ENCODE measurements around the gene ATP6AP2.
"Not testable (repeated sequence)": the region's sequence is repeated elsewhere in the genome, so short reads cannot be mapped to it uniquely, and the experiment has no call there.

The ATP6AP2 gene

GRCh38 chrX:40576291-40576690 lies 4.5 kb upstream of the ATP6AP2 start:
- DNase-seq: no peak

- no peak for DNase-seq
These were observed 2.6 kb upstream of the ATP6AP2 start for GRCh38 chrX:40578039-40578695.

- no peak for DNase-seq
These were observed 1.6 kb upstream of the ATP6AP2 start for GRCh38 chrX:40579141-40579540.

GRCh38 chrX:40579900-40580536 lies 752 bp upstream of the ATP6AP2 start:
- DNase-seq: no peak

- peak; percentile 35 for DNase-seq
These were observed 658 bp downstream of the ATP6AP2 start for GRCh38 chrX:40581336-40581920.

GRCh38 chrX:40582178-40582577 lies 1.4 kb downstream of the ATP6AP2 start:
- DNase-seq: not testable (repeated sequence)

- DNase-seq: no peak
These were observed 2.0 kb downstream of the ATP6AP2 start for GRCh38 chrX:40582811-40583210.

GRCh38 chrX:40587623-40588022 lies 6.9 kb downstream of the ATP6AP2 start:
- not testable (repeated sequence) for DNase-seq

- peak; percentile 41 for DNase-seq
These were observed 9.0 kb downstream of the ATP6AP2 start for GRCh38 chrX:40589616-40590321.

GRCh38 chrX:40603446-40603845 lies 22.7 kb downstream of the ATP6AP2 start:
- no peak for DNase-seq

GRCh38 chrX:40607381-40607780 lies 26.6 kb downstream of the ATP6AP2 start:
- no peak for DNase-seq

- no peak for DNase-seq
These were observed 31.7 kb downstream of the ATP6AP2 start for GRCh38 chrX:40612511-40612910.

GRCh38 chrX:40615976-40616375 lies 35.2 kb downstream of the ATP6AP2 start:
- DNase-seq: no peak

- DNase-seq: no peak
These were observed 36.8 kb downstream of the ATP6AP2 start for GRCh38 chrX:40617566-40617965.

- DNase-seq: no peak
These were observed 41.8 kb downstream of the ATP6AP2 start for GRCh38 chrX:40622479-40623138.

- no peak for DNase-seq
These were observed 42.4 kb downstream of the ATP6AP2 start, which contains the start of gene MPC1L for GRCh38 chrX:40623139-40623536. Gene MPC1L (plus strand): TSS chrX:40623428. CDS start chrX:40623566, 138 bp downstream.

- DNase-seq: no peak
These were observed 42.9 kb downstream of the ATP6AP2 start for GRCh38 chrX:40623665-40624064.

GRCh38 chrX:40625294-40625693 lies 44.5 kb downstream of the ATP6AP2 start:
- no peak for DNase-seq

- DNase-seq: no peak
These were observed 47.7 kb downstream of the ATP6AP2 start for GRCh38 chrX:40628506-40628905.

- DNase-seq: no peak
These were observed 51.4 kb downstream of the ATP6AP2 start for GRCh38 chrX:40632199-40632598.

- DNase-seq: no peak
These were observed 56.9 kb downstream of the ATP6AP2 start for GRCh38 chrX:40637687-40638086.

- DNase-seq: no peak
These were observed 63.4 kb downstream of the ATP6AP2 start for GRCh38 chrX:40644176-40644575.

- DNase-seq: peak; percentile 59
These were observed 64.1 kb downstream of the ATP6AP2 start for GRCh38 chrX:40644821-40645358.

Data from CD4-positive, alpha-beta T cell treated with Interleukin-10 for 1 hour (primary cell).